Measurements from ENCODE around the gene MNT.

The MNT gene

DNA sequence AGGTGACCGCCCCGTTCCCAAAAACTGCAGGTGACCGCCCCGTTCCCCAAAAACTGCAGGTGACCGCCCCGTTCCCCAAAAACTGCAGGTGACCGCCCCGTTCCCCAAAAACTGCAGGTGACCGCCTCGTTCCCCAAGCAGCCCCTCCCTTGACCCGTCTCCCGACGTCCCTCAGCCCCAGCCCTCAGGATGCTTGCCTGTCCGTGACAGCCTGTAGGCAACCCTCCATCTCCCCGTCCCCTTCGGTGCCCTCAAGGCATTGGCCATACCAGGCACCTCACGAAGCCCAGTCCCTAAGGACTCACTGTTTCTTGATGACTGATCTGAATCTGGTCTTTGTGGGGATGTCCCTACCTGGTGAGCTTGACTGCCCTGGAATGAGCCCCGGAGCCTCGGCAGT lies 38.4 kb downstream of the MNT start:
- no peak for DNase-seq

DNA sequence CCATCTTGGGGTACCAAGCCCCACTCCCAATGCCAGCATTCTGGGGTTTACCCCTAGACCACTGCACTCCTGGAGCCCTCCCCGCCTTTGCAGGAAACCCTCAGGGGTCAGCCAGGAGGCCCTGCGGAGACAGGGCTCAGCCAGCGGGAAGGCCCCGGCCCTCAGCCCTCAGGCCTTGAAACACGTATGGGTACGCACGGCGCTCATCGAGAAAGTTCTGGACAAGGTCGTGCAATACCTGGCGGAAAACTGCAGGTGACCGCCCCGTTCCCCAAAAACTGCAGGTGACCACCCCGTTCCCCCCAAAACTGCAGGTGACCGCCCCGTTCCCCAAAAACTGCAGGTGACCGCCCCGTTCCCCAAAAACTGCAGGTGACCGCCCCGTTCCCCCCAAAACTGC lies 38.8 kb downstream of the MNT start:
- DNase-seq: no peak

DNA sequence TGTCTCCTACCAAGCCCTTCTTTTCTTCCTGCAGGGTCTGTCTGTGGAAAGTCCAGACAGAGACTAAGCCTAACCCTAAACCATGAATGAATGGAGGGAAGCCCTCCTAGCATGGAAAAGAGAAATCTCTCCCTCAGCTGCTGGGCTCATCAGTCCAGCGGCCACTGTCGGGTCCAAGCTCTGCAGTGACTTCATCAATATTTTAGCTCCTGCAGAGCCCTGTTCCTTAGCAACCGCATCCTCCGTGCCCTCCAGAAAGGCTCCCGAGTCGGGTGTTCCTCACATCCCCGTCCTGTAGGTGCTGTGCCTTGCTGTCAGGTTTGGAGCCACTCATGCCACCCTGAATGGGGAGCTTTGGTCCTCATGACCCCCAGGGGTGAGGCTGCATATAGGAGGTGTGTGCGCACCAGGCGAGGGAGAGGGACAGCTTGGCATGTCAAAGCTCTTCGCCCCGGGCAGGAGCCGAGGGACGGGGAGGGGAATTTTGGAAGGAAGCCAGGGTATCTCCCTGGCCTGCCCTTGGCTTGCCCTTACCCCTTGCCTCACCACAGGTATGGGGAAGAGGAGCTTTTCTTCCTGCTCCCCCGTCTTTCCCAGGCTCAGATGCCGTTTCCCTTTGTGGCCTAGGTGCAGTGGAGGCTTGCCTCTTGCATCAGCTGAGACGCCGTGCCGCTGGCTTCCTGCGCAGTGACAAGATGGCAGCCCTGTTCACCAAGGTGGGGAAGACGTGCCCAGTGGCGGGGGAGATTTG lies 39.7 kb downstream of the MNT start:
- no peak for DNase-seq

DNA sequence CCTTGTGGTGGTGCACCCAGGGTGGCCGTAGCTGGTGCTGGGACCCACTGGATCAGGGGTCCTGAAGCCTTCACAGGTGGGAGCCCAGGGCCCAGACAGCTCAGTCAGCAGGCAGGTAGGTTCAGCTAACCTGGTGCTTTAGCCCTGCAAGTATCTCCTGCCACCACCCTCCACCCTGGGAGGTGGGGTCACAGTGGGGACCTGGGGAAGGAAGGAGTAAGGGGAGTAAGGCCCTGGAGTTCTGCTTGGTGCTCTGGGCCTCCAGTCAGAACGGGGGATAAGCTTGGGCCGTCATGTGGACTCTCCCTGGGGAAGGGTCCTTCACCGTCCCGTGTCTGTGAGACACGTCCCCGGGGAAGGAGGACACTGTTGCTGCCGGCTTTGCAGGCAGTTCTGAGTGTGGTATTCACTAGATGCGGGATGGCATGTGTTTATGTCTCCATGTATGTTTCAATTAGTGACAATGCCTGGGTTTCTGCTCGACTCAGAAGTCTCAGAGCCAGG lies 42.9 kb downstream of the MNT start:
- no peak for DNase-seq

DNA sequence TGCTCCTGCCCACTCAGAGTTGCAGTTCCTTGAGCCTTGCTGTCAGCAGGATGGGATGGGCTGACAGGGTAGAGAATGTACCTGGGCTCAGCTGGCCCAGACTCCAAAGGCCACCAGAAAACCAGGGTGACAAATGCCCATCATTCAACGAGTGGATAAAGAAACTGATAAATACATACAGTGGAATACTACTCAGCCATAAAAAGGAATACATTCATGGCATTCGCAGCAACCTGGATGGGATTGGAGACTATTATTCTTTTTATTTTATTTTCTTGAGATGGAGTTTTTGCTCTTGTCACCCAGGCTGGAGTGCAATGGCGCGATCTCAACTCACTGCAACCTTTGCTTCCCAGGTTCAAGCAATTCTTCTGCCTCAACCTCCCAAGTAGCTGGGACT lies 43.6 kb downstream of the MNT start:
- DNase-seq: no peak

DNA sequence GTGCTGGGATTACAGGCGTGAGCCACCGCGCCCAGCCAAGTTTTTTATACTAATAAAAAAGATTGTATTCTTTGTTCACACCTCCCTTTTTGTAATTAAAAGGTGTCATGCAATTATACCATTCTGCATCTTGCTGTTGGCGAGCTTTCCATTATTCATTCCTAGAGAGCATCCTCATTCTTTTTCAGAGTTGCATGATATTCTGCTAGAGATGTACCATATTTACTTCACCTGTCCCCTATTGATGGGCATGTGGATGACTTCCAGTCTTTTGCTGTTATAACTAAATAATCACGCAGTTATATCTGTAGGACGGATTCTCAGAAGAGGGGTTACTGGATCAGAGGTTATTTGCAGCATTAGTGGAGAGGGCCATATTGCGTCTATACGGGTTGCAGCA lies 46.5 kb downstream of the MNT start:
- no peak for DNase-seq

DNA sequence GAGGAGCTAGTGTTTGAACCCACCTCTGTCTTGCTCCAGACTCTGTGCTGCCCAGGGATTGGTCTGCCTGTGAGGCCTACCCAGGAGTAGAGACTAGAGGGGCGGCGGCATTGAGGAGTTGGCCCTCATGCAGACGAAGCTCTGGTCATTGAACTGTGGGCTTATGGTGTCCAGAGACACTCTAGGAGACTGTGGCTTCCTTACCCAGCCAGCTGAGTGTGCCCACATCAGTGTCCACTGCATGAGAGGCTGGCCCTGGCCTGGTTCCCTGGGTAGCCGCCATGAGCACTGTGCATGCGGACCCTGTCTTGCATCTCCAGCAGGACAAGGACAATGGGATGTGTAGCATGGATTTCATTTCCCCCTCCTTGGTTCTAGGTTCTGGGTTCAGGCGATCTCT lies 49.6 kb downstream of the MNT start:
- DNase-seq: no peak

DNA sequence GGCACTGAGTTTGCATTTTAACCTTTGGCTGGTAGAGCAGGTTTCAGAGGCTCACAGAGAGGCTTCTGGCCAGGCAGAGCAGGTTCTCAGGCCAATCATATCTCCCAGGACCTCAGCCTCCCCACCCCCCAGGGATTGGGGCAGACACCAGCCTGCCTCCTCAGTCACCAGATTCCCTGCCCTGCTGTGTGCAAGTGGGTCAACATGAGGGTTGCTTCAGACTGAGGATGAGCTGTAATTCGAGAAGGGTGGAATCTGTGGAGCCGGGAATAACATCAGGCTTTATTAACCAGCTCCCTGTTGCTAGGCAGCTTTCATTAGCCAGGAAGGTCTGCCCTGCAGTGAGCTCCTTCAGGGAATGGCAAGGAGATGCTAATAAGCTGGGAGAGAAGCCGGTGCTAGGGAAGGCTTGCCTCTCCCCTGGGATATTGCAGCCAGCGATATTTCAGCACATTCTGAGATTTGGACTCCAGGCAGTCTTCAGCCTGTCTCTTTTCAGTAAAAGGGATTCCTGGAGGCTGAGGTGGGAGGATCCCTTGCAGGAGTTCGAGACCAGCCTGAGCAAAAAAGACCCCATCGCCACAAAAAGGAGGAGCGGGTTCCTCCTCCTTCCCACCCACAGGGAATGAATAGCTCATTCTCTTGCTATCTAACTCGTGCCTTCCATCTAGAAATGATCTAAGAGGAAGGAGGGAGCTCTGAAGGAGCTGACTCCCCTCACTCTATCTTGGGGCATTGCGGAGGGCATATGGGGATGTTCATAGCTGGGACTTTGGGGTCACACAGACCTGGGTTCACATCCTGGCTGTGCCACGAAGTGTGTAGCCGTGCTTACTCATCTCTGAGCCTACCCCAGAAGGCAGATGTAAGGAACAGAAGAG lies 52.8 kb downstream of the MNT start:
- DNase-seq: no peak

DNA sequence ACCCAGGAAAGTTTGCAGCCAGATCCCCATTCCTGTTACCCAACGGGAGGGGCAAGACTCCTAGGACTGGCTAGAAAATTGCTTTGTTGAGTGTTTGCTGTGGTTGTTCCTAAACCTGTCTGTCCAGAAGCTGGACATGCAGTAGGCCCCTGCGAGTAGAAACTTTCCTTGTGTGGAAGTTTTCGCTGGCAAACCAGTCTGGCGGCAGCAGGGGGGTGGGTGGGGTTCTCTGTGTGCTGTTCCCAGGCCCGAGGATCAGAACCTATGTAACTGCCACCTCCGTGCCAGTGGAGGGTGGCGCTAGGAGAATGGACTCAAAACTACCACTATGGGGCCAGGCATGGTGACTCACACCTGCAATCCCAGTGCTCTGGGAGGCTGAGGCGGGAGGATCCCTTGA lies 54.4 kb downstream of the MNT start:
- no peak for DNase-seq

DNA sequence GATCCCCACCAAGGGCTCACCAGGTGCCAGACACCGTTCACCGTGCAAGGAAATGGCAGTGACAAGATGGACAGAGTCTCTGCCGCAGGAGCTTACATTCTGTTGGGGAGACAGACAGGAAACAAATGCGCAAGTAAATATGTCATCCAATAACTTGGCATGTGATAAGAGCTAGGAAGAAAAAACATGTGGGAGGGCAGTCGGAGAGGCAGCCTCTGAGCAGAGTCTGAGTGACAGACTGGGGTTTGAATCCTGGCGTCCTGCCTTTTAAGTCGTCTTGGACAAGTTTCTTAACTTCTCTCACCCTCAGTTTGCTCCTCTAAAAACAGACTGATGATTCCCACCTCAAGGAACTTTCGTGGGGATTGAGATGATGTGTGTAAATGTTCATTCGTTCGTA lies 56.3 kb downstream of the MNT start:
- DNase-seq: no peak

DNA sequence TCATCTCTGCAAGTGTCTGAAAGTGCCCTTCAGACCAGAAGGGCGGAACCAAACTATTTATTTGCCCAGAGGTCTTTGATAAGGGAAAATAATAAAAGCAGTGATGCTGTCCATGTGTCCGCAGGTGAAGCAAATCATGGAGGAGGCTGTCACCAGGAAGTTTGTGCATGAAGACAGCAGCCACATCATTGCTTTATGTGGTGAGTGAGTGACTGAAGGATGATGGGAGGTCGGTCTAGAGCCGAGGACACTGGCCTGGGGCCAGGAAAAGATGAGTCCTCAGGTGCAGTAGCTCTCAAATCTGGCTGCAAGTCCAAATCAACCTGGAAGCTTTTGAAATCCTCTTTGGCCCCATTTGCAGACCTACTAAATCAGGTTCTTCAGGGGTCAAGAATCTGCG lies 57.4 kb downstream of the MNT start:
- no peak for DNase-seq

DNA sequence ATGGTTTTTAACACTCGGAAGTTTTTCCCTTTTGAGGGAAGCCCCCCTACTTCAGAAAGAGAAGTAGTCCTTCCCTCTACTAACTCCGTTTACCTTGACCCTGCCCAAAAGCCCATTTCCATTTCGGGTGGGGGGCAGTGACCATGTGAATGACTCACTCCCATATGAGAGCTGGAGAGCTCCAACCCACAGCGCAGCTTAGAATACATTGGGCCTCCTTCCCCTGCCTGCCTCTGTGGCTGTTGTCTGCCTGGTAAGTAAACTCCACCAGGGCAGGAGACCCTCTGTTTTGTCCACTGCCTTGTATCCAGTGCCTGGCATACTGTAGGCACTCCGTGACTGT lies 62.6 kb downstream of the MNT start:
- DNase-seq: no peak

DNA sequence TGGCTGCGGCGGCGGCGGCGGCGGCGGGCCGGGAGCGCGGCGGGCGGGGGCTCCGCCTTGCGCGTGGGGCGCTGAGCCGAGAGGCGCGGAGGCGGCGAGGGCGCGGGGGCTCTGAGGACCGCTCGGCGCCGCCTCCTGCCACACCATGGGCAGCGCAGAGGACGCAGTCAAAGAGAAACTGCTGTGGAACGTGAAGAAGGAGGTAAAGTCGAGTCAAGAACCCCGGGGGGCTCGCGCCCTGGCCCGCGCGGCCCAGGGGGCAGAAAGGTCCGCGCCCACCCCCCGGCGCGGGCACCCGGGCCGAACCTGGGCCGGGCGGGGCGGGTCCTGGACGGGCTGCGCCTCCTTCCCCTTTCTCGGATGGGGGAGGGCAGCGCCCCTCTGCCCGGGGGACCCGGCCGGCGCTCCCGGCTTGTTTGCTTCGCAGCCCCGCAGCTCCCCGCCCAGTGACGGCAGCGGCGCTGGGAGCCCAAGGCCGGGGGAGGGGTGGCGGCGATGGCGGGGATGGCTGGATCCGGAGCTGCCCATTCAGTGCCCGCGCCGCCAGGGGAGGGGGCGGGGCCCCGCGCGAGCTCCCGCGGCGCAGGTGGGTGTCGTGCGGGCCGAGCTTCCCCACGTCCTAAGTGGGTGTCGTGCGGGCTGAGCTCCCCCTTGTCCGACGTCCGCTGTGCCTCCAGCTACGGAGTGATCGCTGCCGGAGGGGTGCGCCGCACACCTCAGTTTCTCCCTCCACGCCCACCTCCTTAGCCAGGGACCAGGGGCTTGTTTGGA lies 63.1 kb downstream of the MNT start:
- DNase-seq: peak; percentile 52

DNA sequence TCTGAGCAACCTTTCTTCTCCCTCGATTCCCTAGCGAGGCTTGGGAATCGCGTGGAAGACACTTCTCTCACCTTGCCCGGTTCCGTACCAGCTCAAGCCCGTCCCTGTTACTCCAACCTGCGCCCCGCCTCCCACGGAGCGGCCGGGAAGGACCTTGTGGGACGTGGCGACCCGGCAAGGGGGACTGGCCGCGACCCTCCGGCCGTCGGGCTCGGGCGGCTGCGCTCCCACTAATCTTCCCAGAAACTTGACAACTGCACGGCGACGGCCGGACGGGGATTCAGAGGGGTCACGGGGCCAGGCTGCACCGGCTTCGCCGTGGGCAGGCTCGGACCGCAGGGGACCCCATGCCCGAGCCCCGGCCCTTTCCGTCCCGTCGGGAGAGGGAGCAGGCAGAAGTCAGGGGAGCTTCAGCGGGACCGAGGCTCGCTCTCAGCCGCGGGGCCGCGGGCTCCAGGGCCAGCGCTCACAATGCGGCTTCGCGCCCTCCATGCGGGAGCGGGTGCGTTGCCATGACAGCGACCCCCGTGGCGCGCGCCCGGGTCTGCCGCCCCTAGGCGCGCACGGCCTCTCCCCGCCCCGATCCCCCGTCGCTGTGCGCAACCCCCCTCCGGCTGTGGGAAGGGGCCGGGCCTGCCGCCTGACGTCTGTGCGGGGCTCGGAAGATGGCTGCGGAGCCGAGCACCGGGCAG lies 63.9 kb downstream of the MNT start, which contains the start of gene SGSM2:
TSS of gene SGSM2 (plus strand) at position 650 of the 692 bp plus-strand sequence. CDS start 188 bp downstream, outside the sequence.
- DNase-seq: peak; percentile 72

DNA sequence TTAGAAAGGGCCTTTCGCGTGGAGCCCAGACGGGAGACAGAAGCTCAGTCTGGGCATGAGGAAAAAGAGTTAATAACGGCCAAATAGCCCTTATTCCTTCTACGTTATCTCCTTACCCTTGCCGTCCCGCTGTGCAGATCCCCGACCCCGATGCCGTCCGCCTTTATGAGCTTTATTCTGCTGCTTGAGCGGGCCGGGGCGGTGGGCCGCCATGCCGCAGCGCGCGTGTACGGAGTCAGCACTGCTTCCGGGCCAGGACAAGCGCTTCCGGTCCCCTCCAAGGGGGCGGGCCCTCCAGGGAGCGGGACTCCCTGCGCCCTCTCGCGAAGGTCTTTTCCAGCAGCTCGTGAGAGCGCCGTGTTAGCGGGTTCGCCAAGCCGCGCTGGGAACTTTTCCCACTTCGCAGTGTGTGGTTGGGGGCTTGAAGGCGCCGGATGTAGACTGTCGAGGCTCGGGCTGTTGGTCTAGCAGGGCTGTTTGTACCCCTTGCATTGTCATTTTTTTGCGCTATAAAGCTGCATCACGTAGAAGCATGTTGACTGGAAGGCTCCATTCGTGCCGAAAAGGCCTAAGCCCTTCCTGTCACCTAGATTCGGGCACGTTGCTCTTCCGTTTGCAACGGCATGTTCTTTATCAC lies 64.5 kb downstream of the MNT start, which contains the start of gene TSR1:
TSS of gene TSR1 (minus strand) at position 243 of the 637 bp plus-strand sequence. CDS start at position 213, 30 bp downstream.
- peak; percentile 86 for DNase-seq

DNA sequence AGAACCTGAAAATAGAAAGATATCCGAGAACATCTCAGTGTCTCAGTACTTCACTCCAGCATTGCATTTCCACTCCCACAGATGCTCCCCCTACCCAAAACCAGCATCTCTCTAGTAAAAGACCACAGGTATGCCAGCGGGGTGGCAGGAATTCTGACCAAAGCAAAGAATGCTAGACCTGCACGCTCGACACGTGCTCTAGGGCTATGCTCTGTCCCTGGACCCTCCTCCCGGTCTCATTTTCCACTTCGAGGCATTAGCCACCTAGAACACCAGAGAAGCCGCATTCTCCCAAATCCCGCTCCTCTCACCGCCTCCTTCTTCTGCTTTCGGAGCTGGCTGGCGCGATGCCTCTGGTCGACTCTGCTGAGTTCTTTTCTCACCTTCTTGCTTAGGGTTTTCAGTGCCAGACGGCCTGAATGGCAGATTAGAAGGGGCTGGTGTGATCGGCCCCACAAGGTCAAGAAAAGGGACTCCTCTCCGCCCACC lies 65.1 kb downstream of the MNT start:
- DNase-seq: no peak

All from central memory CD4-positive, alpha-beta T cell (primary cell).